ENCODE results near the gene SMIM43. TPM values are rescaled to one million over a fixed set of nuclear protein-coding genes. Genes with fewer than 3 reads are reported as not detected.
"Not testable (repeated sequence)": the region's sequence is repeated elsewhere in the genome, so short reads cannot be mapped to it uniquely, and the experiment has no call there.

SMIM43 gene
- total and polyA plus RNA-seq, 2 donors (not counting 1 experiment from before 2014, with no cell fraction given) = not detected

- H3K4me3 ChIP-seq (ENCODE audit: control extremely low read depth in 1 of 5, extremely low read depth in 1 of 5, insufficient read depth in 1 of 5, low read depth in 2 of 5, low read length in 4 of 5); ATAC-seq (ENCODE audit: low read depth); H4K20me1 ChIP-seq (ENCODE audit: control insufficient read depth, insufficient read depth, low read length, poor library complexity, severe bottlenecking); H3K27ac Mint-ChIP-seq; H3K4me1 ChIP-seq (ENCODE audit: control insufficient read depth in 2 of 2, insufficient read depth in 2 of 2, low read length in 2 of 2); H3K4me1 Mint-ChIP-seq; H3K27me3 ChIP-seq (replicated peaks in 1 of 4; ENCODE audit: control extremely low read depth in 1 of 4, control insufficient read depth in 3 of 4, insufficient read depth in 4 of 4, low read length in 3 of 4); H3K36me3 ChIP-seq (replicated peaks in 1 of 2; ENCODE audit: control extremely low read depth in 1 of 2, control insufficient read depth in 1 of 2, extremely low read depth in 1 of 2, insufficient read depth in 2 of 2, low read length in 1 of 2); H3K4me3 Mint-ChIP-seq; DNase-seq; H3K9me3 ChIP-seq (ENCODE audit: control extremely low read depth in 1 of 3, control insufficient read depth in 2 of 3, insufficient read depth in 1 of 3, low read length in 2 of 3); H3K9me3 Mint-ChIP-seq (ENCODE audit: insufficient read depth); POLR2A ChIA-PET; H3K4me2 ChIP-seq (replicated peaks; ENCODE audit: low read depth, low read length, poor library complexity, severe bottlenecking); H2AFZ ChIP-seq (ENCODE audit: insufficient read depth, low read depth, low read length, poor library complexity, severe bottlenecking); H3K27ac ChIP-seq (ENCODE audit: low read length in 2 of 2); H3K79me2 ChIP-seq (ENCODE audit: control insufficient read depth, insufficient read depth, low read length); H3K9ac ChIP-seq (ENCODE audit: low read length): not testable (repeated sequence)
- WGBS (ENCODE audit: insufficient coverage) = 100% methylated on average over 1 of the region's 2 CpGs
- H3K27me3 Mint-ChIP-seq = peaks cover 36% of the 10 kb centered on the region
- intact Hi-C loops (cut with micrococcal nuclease) = loop anchor here (5.0 kb wide), 2 partner anchors 537 to 1572 kb away; no protein-coding TSS in a partner anchor
- CTCF ChIA-PET = interaction anchor here (3.2 kb wide), 1 partner anchor 359 kb away, joined by 13 read pairs; no protein-coding TSS in a partner anchor
Observed at GRCh38 chr4:121729753-121730152, 35.2 kb downstream of the SMIM43 start.

DNA sequence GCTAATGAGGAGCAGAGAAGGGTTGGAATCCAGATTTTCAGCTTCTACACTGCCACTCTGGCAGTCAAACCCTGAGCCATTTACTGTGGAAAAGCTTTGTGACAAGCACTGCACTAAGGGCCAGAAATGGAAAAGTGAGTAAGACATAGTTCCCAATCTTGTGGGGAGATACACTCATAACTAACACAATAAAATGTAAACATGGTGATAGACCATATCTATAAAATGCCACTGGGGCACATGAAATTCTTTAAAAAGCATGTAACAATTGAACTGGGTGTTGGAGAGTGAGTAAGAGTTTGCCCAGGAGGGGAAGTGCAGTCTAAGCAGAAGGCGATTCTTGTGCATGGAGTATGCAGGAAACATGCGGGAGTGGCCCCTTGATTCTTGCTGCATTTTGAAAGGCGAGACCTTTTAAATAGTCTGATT is 36.2 kb downstream of the SMIM43 start:
- H3K27ac ChIP-seq (ENCODE audit: low read length in 2 of 2) = no peak overlapping the region
- ATAC-seq (ENCODE audit: low read depth) (no peak), DNase-seq (no peak)
- H3K27ac Mint-ChIP-seq = no peak overlapping the region
- no peak overlapping the region for H3K4me3 Mint-ChIP-seq
- intact Hi-C loops (cut with micrococcal nuclease) = loop anchor here (5.0 kb wide), 2 partner anchors 537 to 1572 kb away; no protein-coding TSS in a partner anchor
- WGBS (ENCODE audit: insufficient coverage) = no CpG with 5 or more reads among the region's 3 CpGs
- no peaks in the 10 kb centered on the region for H3K4me1 ChIP-seq (ENCODE audit: control insufficient read depth in 2 of 2, insufficient read depth in 2 of 2, low read length in 2 of 2)
- no peaks in the 10 kb centered on the region for H3K4me1 Mint-ChIP-seq
- no peak overlapping the region for H3K9ac ChIP-seq (ENCODE audit: low read length)
- ChIA-PET POLR2A (no interaction called here), CTCF (interaction anchor here (3.2 kb wide), 1 partner anchor 358 kb away, joined by 13 read pairs; no protein-coding TSS in a partner anchor)
- no peaks in the 10 kb centered on the region for H3K79me2 ChIP-seq (ENCODE audit: control insufficient read depth, insufficient read depth, low read length)
- H2AFZ ChIP-seq (ENCODE audit: insufficient read depth, low read depth, low read length, poor library complexity, severe bottlenecking) = no peak overlapping the region
- H3K9me3 Mint-ChIP-seq (ENCODE audit: insufficient read depth) = no peaks in the 10 kb centered on the region
- H3K36me3 ChIP-seq (replicated peaks in 1 of 2; ENCODE audit: control extremely low read depth in 1 of 2, control insufficient read depth in 1 of 2, extremely low read depth in 1 of 2, insufficient read depth in 2 of 2, low read length in 1 of 2) = no peaks in the 10 kb centered on the region
- H3K27me3 ChIP-seq (replicated peaks in 1 of 4; ENCODE audit: control extremely low read depth in 1 of 4, control insufficient read depth in 3 of 4, insufficient read depth in 4 of 4, low read length in 3 of 4) = peaks cover 0 to 3% (median 0%) of the 10 kb centered on the region in 4 experiments
- H3K4me2 ChIP-seq (replicated peaks; ENCODE audit: low read depth, low read length, poor library complexity, severe bottlenecking) = no peak overlapping the region
- no peaks in the 10 kb centered on the region for H3K9me3 ChIP-seq (ENCODE audit: control extremely low read depth in 1 of 3, control insufficient read depth in 2 of 3, insufficient read depth in 1 of 3, low read length in 2 of 3)
- no peaks in the 10 kb centered on the region for H4K20me1 ChIP-seq (ENCODE audit: control insufficient read depth, insufficient read depth, low read length, poor library complexity, severe bottlenecking)
- H3K4me3 ChIP-seq (ENCODE audit: control extremely low read depth in 1 of 5, extremely low read depth in 1 of 5, insufficient read depth in 1 of 5, low read depth in 2 of 5, low read length in 4 of 5) = no peak overlapping the region
- H3K27me3 Mint-ChIP-seq = peaks cover 34% of the 10 kb centered on the region
- TF ChIP-seq, protein P1, sequence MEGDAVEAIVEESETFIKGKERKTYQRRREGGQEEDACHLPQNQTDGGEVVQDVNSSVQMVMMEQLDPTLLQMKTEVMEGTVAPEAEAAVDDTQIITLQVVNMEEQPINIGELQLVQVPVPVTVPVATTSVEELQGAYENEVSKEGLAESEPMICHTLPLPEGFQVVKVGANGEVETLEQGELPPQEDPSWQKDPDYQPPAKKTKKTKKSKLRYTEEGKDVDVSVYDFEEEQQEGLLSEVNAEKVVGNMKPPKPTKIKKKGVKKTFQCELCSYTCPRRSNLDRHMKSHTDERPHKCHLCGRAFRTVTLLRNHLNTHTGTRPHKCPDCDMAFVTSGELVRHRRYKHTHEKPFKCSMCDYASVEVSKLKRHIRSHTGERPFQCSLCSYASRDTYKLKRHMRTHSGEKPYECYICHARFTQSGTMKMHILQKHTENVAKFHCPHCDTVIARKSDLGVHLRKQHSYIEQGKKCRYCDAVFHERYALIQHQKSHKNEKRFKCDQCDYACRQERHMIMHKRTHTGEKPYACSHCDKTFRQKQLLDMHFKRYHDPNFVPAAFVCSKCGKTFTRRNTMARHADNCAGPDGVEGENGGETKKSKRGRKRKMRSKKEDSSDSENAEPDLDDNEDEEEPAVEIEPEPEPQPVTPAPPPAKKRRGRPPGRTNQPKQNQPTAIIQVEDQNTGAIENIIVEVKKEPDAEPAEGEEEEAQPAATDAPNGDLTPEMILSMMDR (IDR thresholded peaks at IDR 0.05) = no peak
- TF ChIP-seq EZH2 (IDR thresholded peaks at IDR 0.05; ENCODE audit: borderline replicate concordance, insufficient read depth, low read depth, low read length, poor library complexity, severe bottlenecking) = no peak

Data from B cell (primary cell).